C4-2B (cell line): Measurements from ENCODE around the gene STYK1.

Experiments
- H3K27ac ChIP-seq: fragments of 450-650 bp; 2 replicates; pipeline ENCODE4 v1.5.1; 2017
- CTCF ChIP-seq: fragments of 450-650 bp; conservative IDR thresholded peaks from 2 replicates; pipeline ENCODE4 v1.5.1; 2017; ENCODE audit warnings: mild to moderate bottlenecking
- ZFX ChIP-seq: fragments of 450-650 bp; IDR thresholded peaks from 2 replicates; pipeline ENCODE4 v1.6.1; 2017

The STYK1 gene

DNA sequence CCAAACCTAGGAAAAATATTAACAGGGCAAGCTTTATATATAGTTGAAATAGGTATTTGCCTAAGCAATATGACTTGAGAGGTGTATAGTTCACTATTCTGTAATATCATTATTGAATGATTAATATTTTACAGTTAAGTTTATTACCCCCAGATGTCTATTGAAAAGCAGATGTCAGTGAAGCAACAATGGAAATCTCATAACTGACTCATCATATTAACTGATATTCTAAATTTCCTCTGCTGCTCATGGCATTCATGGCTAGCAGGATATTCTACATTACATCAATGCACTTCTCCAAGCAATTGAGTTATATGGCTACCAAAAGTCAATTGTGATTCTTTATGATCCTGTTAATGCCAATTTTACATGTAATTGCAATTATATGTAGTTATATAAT is 50.7 kb downstream of the STYK1 start:
- TF ChIP-seq ZFX (no peak), CTCF (no peak)
- no peak overlapping the region for H3K27ac ChIP-seq

DNA sequence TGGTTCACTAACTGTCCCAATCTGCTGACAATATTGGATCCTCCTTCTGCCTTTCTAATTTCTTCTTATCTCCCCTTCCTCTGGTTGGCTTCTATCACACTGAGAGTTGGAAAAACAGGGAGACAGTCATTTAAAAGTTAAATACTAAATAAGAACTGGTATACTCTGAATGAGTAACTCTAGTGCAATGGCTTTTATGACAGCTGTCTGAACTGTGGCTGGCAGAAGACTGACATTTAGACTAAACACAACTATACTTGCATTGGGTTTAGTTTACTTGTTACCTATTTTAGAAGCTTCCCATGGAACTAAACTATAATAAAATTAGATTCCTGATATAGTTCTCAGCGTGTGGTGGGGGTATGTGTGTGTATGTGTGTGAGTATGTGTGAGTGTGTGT is 52.6 kb downstream of the STYK1 start:
- TF ChIP-seq ZFX (no peak), CTCF (no peak)
- no peak overlapping the region for H3K27ac ChIP-seq

GRCh38 chr12:10620078-10620779 is 53.6 kb downstream of the STYK1 start:
- TF ChIP-seq ZFX (no peak), CTCF (no peak)
- H3K27ac ChIP-seq: no peak overlapping the region

DNA sequence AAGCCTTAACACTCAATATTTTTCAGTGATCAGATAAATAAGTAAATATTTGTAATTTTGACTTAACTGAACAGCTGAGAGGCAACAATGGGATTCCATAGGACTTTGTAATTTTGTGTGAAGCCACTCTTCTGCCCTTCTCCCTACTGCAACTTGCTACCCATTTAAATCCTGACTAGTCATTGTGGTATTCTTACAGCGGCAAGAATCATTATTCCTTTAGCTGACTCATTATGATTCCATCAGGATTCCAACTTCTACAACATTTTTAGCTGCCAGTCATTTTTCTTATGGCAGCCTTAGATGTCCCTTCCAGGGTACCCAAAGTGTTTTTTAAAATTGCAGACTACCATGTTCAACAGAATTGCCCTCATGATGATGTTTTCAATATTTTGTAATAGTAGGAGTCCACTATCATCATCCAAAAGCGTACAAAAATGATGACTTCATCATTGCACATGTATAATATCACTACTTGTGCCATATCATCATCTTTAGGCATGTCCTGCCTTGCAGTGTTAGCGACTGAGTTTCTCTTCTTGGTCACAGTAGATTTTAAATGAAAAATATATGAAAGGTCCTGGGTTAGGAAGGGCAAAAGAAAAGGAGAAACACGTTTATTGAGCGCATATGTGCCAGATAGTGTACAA is 55.4 kb downstream of the STYK1 start:
- no peak overlapping the region for H3K27ac ChIP-seq
- TF ChIP-seq CTCF (no peak), ZFX (no peak)

DNA sequence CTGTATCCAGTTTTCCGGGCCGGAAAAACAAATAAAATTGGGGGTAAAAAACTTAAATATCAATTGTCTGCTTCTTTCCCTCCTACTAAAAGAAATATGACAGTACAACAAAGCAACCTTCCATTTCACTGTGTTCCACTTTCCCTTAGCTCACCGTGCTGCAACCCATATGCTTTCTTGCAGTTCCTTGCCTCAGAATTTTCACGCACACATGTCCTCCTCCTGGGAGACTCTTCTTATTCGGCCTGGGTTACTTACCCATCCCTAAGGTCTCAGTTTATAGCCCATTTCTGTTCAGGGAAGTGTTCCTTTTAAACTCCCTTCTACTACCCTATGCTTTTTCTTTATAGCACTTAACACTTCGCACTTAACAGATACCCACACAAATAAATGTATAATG is 56.0 kb downstream of the STYK1 start:
- no peak for TF ChIP-seq CTCF
- no peak overlapping the region for H3K27ac ChIP-seq

- peak overlapping the region; percentile 54 for H3K27ac ChIP-seq
- TF ChIP-seq CTCF (peak; percentile 43), ZFX (no peak)
Measured at GRCh38 chr12:10615532-10615931, 58.3 kb downstream of the STYK1 start.

- TF ChIP-seq CTCF (no peak), ZFX (no peak)
- H3K27ac ChIP-seq: no peak overlapping the region
Measured at GRCh38 chr12:10614056-10614370, 59.8 kb downstream of the STYK1 start.
